AML-193 (cell line): Measurements from ENCODE around the gene MYO19.
"Not testable (repeated sequence)": the region's sequence is repeated elsewhere in the genome, so short reads cannot be mapped to it uniquely, and the experiment has no call there.

Experiments
- DNase-seq, 2 experiments: peaks; one replicate each; lab custom pipeline; 2025; lab: John Stamatoyannopoulos, UW

MYO19 gene

DNA sequence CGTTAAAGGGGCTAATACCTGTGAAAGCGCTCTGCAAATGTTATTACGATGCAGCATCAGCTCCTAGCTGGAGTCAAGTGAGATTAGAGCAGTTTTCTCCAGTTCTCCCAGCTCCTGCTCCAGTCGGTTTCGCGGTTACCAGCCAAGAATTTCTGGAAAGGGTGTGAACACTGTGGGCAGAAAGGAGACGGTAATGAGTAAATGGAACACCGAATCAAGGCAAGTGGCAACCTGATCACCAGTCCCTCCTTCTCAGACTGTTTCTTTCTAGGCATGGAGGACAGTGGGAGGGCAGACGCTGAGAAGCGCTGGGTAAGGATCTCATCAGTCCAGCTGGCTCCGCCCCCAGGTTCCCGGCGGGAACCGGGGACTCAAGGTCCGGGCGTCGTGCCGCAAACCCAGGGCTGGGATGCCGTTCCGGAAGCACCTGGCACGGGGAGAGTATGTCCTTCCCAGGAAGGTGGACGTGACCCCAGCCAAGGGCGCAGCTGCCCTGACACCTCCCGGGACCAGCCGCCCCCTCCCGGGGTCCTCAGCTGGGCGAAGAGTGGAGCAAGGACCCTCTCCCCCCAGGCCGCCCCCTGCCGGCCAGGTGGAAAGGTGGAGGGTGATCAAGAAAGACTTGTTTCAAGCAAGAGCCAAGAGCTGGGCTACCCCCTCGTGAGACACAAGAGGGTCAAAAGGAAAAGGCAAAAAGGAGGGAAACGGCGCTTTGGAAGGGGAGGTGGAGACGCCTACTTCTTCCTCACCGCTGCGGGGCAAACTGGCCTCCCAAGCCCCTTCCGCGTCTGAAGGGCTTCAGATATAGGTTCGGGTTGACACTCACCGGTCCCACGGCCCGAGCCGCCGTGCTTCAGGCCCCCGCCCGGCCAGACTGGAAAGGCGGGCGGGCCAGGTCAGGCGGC is 481 bp downstream of the MYO19 start:
- peak; percentile 36 to 54 for DNase-seq

DNA sequence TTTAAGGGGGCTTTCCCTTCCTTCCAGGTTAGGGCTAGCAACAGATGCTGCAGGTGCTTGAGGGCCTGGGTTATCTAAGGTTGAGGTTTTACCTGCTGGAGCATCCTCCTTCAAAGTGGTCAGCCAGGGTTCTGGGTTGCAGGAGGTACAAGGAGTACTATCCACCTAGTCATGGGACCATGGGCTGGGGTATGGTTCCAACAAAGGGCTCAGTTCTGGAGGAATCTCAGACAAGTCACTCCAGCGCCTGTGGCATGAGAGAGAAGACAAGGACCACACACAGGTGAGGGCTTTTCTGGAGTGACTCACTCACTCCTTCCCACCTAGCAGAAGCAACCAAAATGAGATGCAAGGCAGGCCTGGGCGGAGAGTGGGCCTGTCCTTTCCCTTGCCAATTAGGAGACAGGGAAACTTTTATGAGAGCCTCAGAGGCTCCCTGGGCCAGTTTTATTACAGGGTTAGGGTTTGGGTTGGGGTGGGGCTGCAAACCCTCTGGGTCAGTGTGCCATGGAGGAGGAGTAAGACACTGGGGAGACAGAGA is 2.2 kb downstream of the MYO19 start:
- DNase-seq: no peak

DNA sequence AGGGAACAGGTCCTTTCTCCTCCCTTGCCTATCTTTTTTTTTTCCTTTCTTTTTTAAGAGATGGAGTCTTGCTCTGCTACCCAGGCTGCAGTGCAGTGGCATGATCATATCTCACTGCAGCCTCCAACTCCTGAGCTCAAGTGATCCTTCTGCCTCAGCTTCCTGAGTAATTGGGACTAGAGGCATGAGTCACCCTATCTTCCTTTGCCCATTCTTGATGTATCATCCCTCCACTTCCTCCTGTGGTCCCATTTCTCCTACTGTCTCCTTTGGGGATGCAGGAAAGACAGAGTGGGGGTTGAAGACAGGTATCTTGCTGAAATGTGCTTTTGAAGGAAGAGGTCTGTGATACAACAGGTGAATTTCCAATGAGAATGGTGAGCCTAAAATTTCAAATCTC is 5.5 kb downstream of the MYO19 start:
- no peak for DNase-seq

- DNase-seq: no peak
Measured at GRCh38 chr17:36527621-36528250, 6.9 kb downstream of the MYO19 start.

- no peak for DNase-seq
Measured at GRCh38 chr17:36525888-36526287, 8.8 kb downstream of the MYO19 start.

DNA sequence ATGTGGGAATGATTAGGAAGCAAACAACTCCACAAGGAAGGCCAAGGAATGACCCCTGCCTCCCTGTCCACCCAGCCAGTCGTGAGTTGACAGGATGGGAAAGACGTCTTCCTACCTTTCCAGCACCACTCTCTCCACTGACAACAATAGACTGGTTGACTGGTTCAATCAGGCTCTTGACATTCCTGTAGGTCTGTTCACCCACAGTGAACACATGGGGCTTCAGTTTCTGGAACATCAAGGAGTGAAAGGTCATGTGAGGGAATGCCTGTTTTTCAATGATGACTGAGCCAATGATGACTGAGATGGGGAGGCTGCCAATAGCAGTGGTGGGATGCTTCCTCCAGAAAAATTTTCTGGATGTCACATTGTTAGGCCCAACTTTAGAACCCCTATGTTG is 9.6 kb downstream of the MYO19 start:
- no peak for DNase-seq

DNA sequence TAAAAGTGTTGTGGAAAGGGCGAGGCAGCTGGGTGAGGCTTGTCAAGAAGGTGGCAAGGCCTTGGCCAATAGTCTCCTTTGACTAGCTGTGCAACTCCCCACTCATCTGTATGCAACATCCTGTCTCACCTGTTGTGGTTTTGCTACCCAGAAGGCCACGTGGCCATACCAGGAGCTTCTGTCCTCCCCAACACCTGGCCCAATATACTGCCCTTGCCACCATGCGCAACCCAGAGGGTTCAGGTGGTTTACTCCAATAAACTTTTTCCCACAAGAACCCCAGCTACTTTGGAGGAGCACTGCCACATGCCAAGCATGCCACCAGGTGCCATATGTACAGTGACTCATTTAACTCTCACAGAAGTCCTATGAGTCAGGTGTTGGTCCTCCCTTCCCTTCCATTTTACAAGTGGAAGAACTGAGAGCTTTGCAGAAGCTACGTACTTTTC is 10.2 kb downstream of the MYO19 start:
- DNase-seq: no peak

GRCh38 chr17:36523113-36523512 is 11.6 kb downstream of the MYO19 start:
- DNase-seq: no peak

DNA sequence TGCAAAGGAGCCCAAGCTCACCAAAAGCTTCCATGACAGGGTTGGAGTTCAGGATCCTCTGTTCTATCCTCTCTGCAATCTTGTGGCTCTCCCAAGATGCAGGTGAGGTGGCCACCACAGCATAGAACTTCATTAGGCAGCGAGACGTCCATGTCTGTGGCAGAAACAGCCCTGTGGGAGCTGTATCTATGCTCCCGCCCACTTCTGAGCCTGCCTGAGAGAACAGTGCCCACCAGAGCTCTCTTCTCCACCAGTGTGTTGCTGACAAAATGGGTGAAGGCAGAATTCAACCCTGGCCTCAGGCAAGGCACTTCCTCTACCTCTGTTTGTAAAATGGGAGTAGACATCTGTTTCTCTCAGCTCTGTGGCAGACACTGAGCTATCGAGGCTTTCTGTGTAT is 18.8 kb downstream of the MYO19 start:
- DNase-seq: no peak

DNA sequence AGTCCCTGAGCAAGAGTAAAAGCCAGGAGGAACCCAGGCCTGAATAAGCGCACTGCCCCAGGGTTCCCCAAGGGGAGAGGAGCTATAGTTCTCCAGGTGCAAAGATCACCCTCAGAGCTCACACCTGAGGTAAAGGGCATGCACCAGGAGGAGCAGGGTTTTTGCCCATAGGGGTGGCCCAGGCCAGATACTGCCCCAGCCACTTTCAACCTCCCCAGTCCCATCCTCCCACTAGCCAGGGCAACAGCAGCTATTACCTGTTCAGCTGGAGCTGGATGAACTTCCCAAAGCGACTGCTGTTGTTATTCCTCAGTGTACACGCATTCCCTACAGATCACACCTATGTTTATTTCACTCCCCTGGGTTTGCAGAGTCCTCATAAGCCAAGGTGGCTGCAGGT is 19.8 kb downstream of the MYO19 start:
- DNase-seq: no peak

DNA sequence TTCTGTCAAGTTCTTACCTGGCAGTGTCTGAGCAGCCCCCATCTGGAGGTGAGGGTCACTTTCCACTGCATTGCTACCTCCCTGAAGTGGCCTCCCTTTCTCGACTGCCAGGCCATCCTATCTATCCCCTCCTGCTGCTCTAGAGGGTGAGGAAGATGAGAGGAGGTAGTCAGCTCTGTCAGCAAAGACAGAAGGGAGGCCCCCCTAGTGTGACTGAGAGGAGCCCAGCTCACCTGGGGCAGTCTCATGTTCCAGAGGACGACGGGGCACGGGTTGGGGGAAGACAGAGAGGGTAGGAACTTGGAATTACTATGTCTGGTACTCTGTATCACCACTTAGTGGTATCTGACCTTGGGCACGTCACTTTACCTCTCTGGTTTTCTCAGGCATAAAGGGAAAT is 22.0 kb downstream of the MYO19 start:
- no peak for DNase-seq

- no peak for DNase-seq
Measured at GRCh38 chr17:36511216-36511615, 23.5 kb downstream of the MYO19 start.

GRCh38 chr17:36510636-36511035 is 24.0 kb downstream of the MYO19 start:
- no peak for DNase-seq

DNA sequence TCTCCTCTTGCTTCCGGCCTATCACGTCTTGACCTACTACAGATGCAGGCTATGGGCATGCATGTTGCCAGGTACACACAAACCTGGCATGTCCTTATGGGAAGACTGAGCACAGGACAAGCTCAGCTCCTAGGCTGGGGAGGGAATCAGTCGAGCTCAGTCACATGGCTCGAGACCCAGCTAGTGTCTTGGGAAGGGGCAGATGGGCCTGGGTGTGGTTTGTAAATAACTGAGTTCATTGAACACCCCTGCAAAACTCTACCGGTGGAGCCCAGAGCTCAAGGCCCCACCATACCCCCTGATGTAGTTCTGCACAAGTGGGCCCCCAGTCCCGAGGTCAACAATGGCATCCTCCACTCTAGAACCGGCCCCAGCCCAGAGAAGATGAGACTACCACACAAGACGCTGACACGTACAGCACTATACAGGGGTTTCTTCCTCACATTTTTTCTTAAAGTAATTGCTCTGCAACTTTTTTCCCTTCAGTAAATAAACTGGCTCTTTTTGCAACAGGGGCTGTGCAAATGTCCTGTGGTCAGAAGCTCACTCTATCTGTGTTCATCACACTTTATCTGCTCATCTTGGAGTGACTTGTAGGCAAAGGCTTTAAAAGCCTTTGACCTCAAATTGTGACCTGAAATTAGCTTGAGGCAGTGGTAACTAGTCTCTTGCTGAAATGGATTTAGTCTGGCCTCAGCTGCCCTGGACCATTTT is 25.2 kb downstream of the MYO19 start:
- no peak for DNase-seq

GRCh38 chr17:36508439-36508838 is 26.2 kb downstream of the MYO19 start:
- not testable (repeated sequence) for DNase-seq

- DNase-seq: no peak
Measured at GRCh38 chr17:36507266-36507665, 27.4 kb downstream of the MYO19 start.

GRCh38 chr17:36506831-36507230 is 27.8 kb downstream of the MYO19 start:
- no peak for DNase-seq

- DNase-seq: no peak
Measured at GRCh38 chr17:36506249-36506826, 28.3 kb downstream of the MYO19 start.

DNA sequence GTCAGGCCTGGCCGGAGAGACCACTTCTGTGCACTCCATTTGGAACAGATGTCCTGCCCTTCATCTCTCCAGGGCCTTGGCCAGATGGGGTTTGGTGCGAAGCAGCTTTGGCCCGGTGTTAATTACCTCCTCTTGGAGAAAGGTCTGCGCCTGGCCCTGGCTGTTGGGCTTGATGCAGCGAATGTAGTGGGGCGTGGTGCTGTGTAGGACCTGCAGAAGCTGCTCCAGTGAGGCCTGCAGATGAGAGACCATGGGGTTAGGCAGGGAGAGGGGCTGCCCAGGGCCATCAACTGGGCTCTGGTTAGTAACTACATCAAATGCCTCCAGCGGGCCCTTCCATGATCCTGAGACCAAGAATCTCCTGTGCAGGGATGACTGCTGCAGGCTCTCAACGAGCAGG is 29.5 kb downstream of the MYO19 start:
- DNase-seq: no peak

DNA sequence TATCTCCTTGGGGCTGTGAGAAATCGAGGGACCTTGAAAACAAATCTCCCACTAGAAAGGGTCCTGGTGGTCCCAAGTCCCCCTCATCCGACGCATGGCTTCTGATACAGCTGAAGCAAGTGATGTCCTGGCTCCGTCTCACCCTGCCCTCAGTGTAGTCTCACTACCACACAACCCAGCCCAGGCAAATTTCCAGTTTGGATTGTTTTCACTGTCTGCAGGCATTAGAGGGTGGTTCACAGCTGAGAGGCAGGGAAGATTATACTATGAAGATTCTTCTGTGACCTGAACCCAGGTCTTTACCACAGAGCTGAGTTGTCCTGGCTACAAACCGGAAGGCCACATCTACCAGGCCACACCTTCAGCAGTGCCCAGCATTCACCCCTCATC is 30.5 kb downstream of the MYO19 start:
- no peak for DNase-seq

DNA sequence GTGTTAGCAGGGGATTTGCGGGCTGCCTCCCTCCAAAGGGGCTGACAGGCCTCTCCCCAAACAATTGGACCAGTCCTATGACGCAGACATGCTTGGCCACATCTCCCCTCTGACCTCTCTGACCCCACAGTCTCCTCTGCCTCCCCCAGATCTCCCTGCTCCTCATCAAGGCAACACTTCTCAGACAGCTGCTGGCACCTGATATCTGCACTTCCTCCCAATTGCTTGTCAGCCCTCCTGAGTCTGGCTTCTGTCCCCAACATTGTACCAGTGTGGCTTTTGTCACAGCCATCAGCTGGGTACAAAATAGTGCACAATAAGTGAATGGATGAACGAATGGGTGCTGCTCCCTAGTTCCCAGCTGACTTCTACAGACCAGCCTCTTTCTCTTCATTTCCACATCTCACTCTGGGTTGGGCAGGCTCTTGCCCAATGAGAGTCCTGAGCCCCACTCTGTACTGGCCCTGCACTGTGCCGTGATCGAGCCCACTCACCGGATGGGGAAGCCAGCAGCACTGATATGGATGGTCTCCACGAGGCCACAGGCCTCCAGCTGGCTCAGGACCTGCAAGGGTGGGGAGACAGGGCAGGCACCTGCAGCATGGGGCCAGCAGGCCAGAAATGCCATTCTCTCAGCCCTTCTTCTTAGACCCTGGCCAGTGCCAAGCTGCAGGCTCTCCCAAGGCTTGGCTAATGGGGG is 31.1 kb downstream of the MYO19 start:
- DNase-seq: no peak

DNA sequence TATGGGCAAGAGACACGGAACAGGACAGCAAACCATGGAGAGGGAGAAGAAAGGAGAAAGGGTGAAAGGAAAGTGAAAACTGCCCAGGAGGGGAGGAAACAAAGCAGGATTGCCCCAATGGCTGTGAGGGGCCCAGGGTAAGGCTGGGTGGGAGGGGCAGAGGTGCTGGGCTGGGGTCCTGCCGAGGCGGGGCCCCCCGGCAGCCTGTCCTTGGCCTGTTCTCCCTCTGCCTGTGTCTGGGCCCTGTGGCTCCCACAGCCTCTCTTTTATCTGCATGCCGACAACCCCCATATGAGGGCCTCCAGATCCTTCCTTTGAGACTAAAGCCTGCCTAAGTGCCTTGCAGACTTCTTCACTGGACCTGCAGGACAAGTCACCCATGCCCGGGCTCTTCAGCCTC is 32.7 kb downstream of the MYO19 start:
- DNase-seq: no peak
